SK-N-MC (cell line): ENCODE data around the gene C6orf136.

Experiments
- EZH2 ChIP-seq: fragments of 200-600 bp; sonication (generic); IDR thresholded peaks from one replicate; pipeline ENCODE4 v1.6.1; 2017; ENCODE audit warnings: antibody characterized with exemption
- FOXP2 ChIP-seq: optimal IDR thresholded peaks from 2 replicates; pipeline ENCODE3; 2011; ENCODE audit warnings: mild to moderate bottlenecking, moderate library complexity; ENCODE audit not compliant: insufficient read depth; ENCODE audit errors: extremely low read length, control extremely low read depth
- POLR2AphosphoS5 ChIP-seq: IDR thresholded peaks from 2 replicates; pipeline ENCODE4 v1.6.1; 2012; ENCODE audit warnings: mild to moderate bottlenecking, low read depth, low read length, borderline replicate concordance

DNA sequence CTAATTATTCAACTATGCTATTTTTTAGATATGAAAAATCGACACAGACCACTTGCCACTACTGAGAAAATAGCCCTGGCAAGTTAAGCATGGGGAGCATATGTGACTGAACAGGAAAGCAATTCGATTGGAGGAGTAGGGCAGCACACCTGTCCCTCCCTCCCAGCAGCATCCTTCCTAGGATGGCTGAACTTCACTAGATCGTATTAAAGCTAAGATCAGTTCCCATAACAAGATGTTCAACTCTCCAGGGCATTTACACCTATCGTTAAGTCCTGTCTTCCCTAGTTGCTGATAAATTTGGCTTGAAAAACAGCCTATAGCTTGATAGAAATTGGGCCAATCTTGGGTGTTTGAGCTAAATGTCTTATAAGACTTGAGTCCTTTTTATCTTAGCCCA lies 36.9 kb upstream of the C6orf136 start:
- TF ChIP-seq EZH2 (no peak), POLR2AphosphoS5 (no peak; the same call in 1 of the 2 replicates), FOXP2 (no peak)
